HepG2 (cell line): ENCODE data around the gene RING1. TPM values are rescaled to one million over a fixed set of nuclear protein-coding genes. Genes with fewer than 3 reads are reported as not detected.

ENCODE experiments used
- ATF4 ChIP-seq, 2 experiments: fragments of 450-650 bp in 1 of 2; sonication (generic) in 1 of 2; formaldehyde crosslinking; IDR thresholded peaks; 2 replicates each; pipeline versions ENCODE4 v1.5.0 to v1.8.0; 2020 to 2022; ENCODE audit warnings: mild to moderate bottlenecking in 1 of 2, missing genetic modification reagents in 1 of 2
- DNMT1 ChIP-seq: sonication (generic); formaldehyde crosslinking; IDR thresholded peaks from 2 replicates; pipeline ENCODE4 v1.5.1; 2020; ENCODE audit warnings: mild to moderate bottlenecking, missing genetic modification reagents
- ETV5 ChIP-seq: IDR thresholded peaks from 2 replicates; pipeline ENCODE4 v1.6.1; 2018; ENCODE audit warnings: missing biosample characterization, missing genetic modification reagents, inconsistent platforms, borderline replicate concordance
- GATAD1 ChIP-seq: IDR thresholded peaks from 2 replicates; pipeline ENCODE4 v1.6.1; 2016; ENCODE audit warnings: missing genetic modification reagents, missing compliant biosample characterization
- HDAC2 ChIP-seq: sonication (generic); formaldehyde crosslinking; IDR thresholded peaks from 2 replicates; pipeline ENCODE4 v1.4.0; 2020; ENCODE audit warnings: missing genetic modification reagents
- HOMEZ ChIP-seq: IDR thresholded peaks from 2 replicates; pipeline ENCODE4 v1.6.1; 2016; ENCODE audit warnings: low read depth
- HOXA5 ChIP-seq: sonication (generic); formaldehyde crosslinking; IDR thresholded peaks from 2 replicates; pipeline ENCODE4 v1.4.0; 2020; ENCODE audit warnings: missing genetic modification reagents
- JARID2 ChIP-seq: sonication (generic); formaldehyde crosslinking; IDR thresholded peaks from 2 replicates; pipeline ENCODE4 v1.8.1; 2023; ENCODE audit warnings: missing genetic modification reagents, inconsistent platforms; ENCODE audit not compliant: insufficient replicate concordance
- MEIS1 ChIP-seq: sonication (generic); formaldehyde crosslinking; IDR thresholded peaks from 2 replicates; pipeline ENCODE4 v1.9.0; 2021; ENCODE audit warnings: mild to moderate bottlenecking, missing genetic modification reagents, moderate library complexity, borderline replicate concordance
- MIER3 ChIP-seq: IDR thresholded peaks from 2 replicates; pipeline ENCODE4 v1.6.1; 2016; ENCODE audit warnings: missing compliant biosample characterization, borderline replicate concordance
- PBX3 ChIP-seq: sonication (generic); formaldehyde crosslinking; IDR thresholded peaks from 2 replicates; pipeline ENCODE4 v1.8.1; 2023; ENCODE audit warnings: missing genetic modification reagents, inconsistent platforms, borderline replicate concordance
- RORA ChIP-seq: sonication (generic); formaldehyde crosslinking; IDR thresholded peaks from 2 replicates; pipeline ENCODE4 v1.5.0; 2020; ENCODE audit warnings: mild to moderate bottlenecking, missing genetic modification reagents, moderate library complexity
- XBP1 ChIP-seq: sonication (generic); formaldehyde crosslinking; IDR thresholded peaks from 2 replicates; pipeline ENCODE4 v1.5.0; 2020; ENCODE audit warnings: missing genetic modification reagents
- ZFP36L1 ChIP-seq: sonication (generic); formaldehyde crosslinking; IDR thresholded peaks from 2 replicates; pipeline ENCODE4 v1.8.0; 2022; ENCODE audit warnings: mild to moderate bottlenecking, missing genetic modification reagents, moderate library complexity
- ZHX2 ChIP-seq, 2 experiments: sonication (generic) in 1 of 2; formaldehyde crosslinking in 1 of 2; IDR thresholded peaks; 2 replicates each; pipeline versions ENCODE4 v1.6.1 to v1.9.0; 2014 to 2022; ENCODE audit warnings: antibody characterized with exemption in 1 of 2, borderline replicate concordance in 1 of 2, inconsistent platforms in 1 of 2, low read depth in 1 of 2, missing genetic modification reagents in 1 of 2
- ZKSCAN5 ChIP-seq: sonication (generic); formaldehyde crosslinking; IDR thresholded peaks from 2 replicates; pipeline ENCODE4 v1.5.1; 2020; ENCODE audit warnings: mild to moderate bottlenecking, missing genetic modification reagents
- ZNF670 ChIP-seq: sonication (generic); formaldehyde crosslinking; IDR thresholded peaks from 2 replicates; pipeline ENCODE4 v1.8.0; 2022; ENCODE audit warnings: mild to moderate bottlenecking, missing genetic modification reagents, borderline replicate concordance
- ZNF761 ChIP-seq: sonication (generic); formaldehyde crosslinking; conservative IDR thresholded peaks from 2 replicates; pipeline ENCODE4 v1.4.0; 2020; ENCODE audit warnings: mild to moderate bottlenecking, missing genetic modification reagents
- polyA plus RNA-seq, 8 experiments: library from polyadenylated mRNA; depleted of rRNA in 3 of 8; stranded (reverse) in 7 of 8; unstranded in 1 of 8; fragments of >200 nt; fragmentation: Illumina TruSeq in 4 of 8; extraction: Trizol in 4 of 8; gene quantifications; 2 replicates each; pipeline versions ENCODE4 v1.2.1 to v1.2.3, GENCODE V29; 2011 to 2016; ENCODE audit warnings: low read depth in 4 of 8, missing spikeins in 1 of 8, mixed read lengths in 1 of 8; ENCODE audit not compliant: insufficient read depth in 1 of 8
- total RNA-seq, 5 experiments: library from RNA; depleted of rRNA; stranded (reverse); fragments of >200 nt; fragmentation: Illumina TruSeq; extraction: Trizol; gene quantifications; 2 replicates each; pipeline ENCODE4 v1.2.3, GENCODE V29; 2016; ENCODE audit warnings: low read depth in 1 of 5

The RING1 gene
- total and polyA plus RNA-seq, 2 of the 13 experiments (the other 11 are each of a cell fraction or from before 2014, with no cell fraction given) = 23.9 to 33.6 TPM

- TF ChIP-seq ZHX2 (IDR thresholded peaks at IDR 0.05; ENCODE audit: low read depth) (peak; percentile 95), ZHX2 (CRISPR knock-in tag; IDR thresholded peaks at IDR 0.05; ENCODE audit: borderline replicate concordance) (peak; percentile 92; the same call in 1 of the 2 replicates), MIER3 (peak; percentile 96; the same call in 1 of the 2 replicates), ZFP36L1 (no peak), MEIS1 (CRISPR knock-in tag) (peak; percentile 95; the same call in 1 of the 2 replicates), GATAD1 (CRISPR knock-in tag) (peak; percentile 89), PBX3 (CRISPR knock-in tag) (no peak), ETV5 (CRISPR knock-in tag) (peak; percentile 62), HOMEZ (CRISPR knock-in tag) (peak; percentile 60; the same call in 1 of the 2 replicates), HOXA5 (CRISPR knock-in tag) (peak; percentile 96), XBP1 (CRISPR knock-in tag) (peak; percentile 33; the same call in 1 of the 2 replicates), ZKSCAN5 (CRISPR knock-in tag) (no peak), HDAC2 (CRISPR knock-in tag) (0 out of 2 replicates have a peak, but pooled peaks have one; percentile 33), ATF4 (CRISPR knock-in tag; IDR thresholded peaks at IDR 0.05) (peak in 1 of 2 experiments; percentile 37; a peak in 1 of 4 replicates), RORA (CRISPR knock-in tag) (no peak), ZNF670 (CRISPR knock-in tag) (peak; percentile 97), JARID2 (CRISPR knock-in tag) (peak; percentile 20), ZNF761 (CRISPR knock-in tag) (peak; percentile 87), DNMT1 (CRISPR knock-in tag) (peak; percentile 38)
These were observed 7.8 kb upstream of the RING1 start, which contains the start of the genes RXRB and SLC39A7 (continued) for GRCh38 chr6:33200219-33201146.
